Stimulated activated CD8-positive, alpha-beta memory T cell treated with anti-CD3 and anti-CD28 coated beads, Interleukin-2, amount 100 ng/mL, for 48 hours (primary cell): Measurements from ENCODE around the gene AFM.
"Not testable (repeated sequence)": the region's sequence is repeated elsewhere in the genome, so short reads cannot be mapped to it uniquely, and the experiment has no call there.

Experiments
- DNase-seq, 2 donors: peaks; one replicate each; pipeline ENCODE4 v3.0.0-alpha.2; 2020; ENCODE audit warnings: low read depth in 2 of 2

AFM gene

GRCh38 chr4:73507541-73507940 is 26.0 kb downstream of the AFM start:
- no peak for DNase-seq

GRCh38 chr4:73508651-73509050 is 27.1 kb downstream of the AFM start:
- DNase-seq = no peak

- DNase-seq = no peak
These were observed 36.8 kb downstream of the AFM start for GRCh38 chr4:73518340-73518739.

- DNase-seq = no peak
These were observed 39.3 kb downstream of the AFM start for GRCh38 chr4:73520821-73521220.

GRCh38 chr4:73523126-73523525 is 41.6 kb downstream of the AFM start:
- DNase-seq = no peak

- no peak for DNase-seq
These were observed 44.1 kb downstream of the AFM start for GRCh38 chr4:73525611-73526010.

GRCh38 chr4:73527196-73527595 is 45.7 kb downstream of the AFM start:
- no peak for DNase-seq

GRCh38 chr4:73528171-73528570 is 46.6 kb downstream of the AFM start:
- DNase-seq = no peak

GRCh38 chr4:73533515-73534422 is 52.2 kb downstream of the AFM start:
- no peak for DNase-seq

- DNase-seq = no peak
These were observed 56.6 kb downstream of the AFM start for GRCh38 chr4:73538162-73538561.

GRCh38 chr4:73539386-73539785 is 57.8 kb downstream of the AFM start:
- DNase-seq = no peak

- DNase-seq = no peak
These were observed 59.3 kb downstream of the AFM start for GRCh38 chr4:73540826-73541225.

- no peak for DNase-seq
These were observed 59.7 kb downstream of the AFM start for GRCh38 chr4:73541251-73541650.

- no peak for DNase-seq
These were observed 63.1 kb downstream of the AFM start for GRCh38 chr4:73544620-73545019.

- DNase-seq = not testable (repeated sequence)
These were observed 69.3 kb downstream of the AFM start for GRCh38 chr4:73550865-73551264.
